Activated CD8-positive, alpha-beta memory T cell treated with anti-CD3 and anti-CD28 coated beads, Interleukin-2, amount 50 U/mL, for 4 hours (primary cell): ENCODE results near the gene WSCD1.

ENCODE experiments used
- DNase-seq: peaks from one replicate; pipeline ENCODE4 v3.0.0-alpha.2; 2020

The WSCD1 gene

GRCh38 chr17:6110088-6110487 lies 39.9 kb downstream of the WSCD1 start:
- DNase-seq, result no peak

GRCh38 chr17:6110592-6110991 lies 40.4 kb downstream of the WSCD1 start:
- DNase-seq, result no peak

GRCh38 chr17:6120351-6120750 lies 50.2 kb downstream of the WSCD1 start:
- DNase-seq, result no peak

- DNase-seq, result no peak
These were observed 54.7 kb downstream of the WSCD1 start for GRCh38 chr17:6124856-6125255.

GRCh38 chr17:6126768-6127167 lies 56.6 kb downstream of the WSCD1 start:
- no peak for DNase-seq

GRCh38 chr17:6134721-6135120 lies 64.5 kb downstream of the WSCD1 start:
- no peak for DNase-seq

GRCh38 chr17:6135236-6135635 lies 65.1 kb downstream of the WSCD1 start:
- DNase-seq, result no peak

GRCh38 chr17:6135996-6136395 lies 65.8 kb downstream of the WSCD1 start:
- DNase-seq, result no peak

- DNase-seq, result no peak
These were observed 67.7 kb downstream of the WSCD1 start for GRCh38 chr17:6137716-6138502.

- DNase-seq, result no peak
These were observed 68.7 kb downstream of the WSCD1 start for GRCh38 chr17:6138761-6139446.

- DNase-seq, result no peak
These were observed 69.3 kb downstream of the WSCD1 start for GRCh38 chr17:6139447-6139832.

GRCh38 chr17:6140188-6140587 lies 70.0 kb downstream of the WSCD1 start:
- no peak for DNase-seq

GRCh38 chr17:6140728-6141330 lies 70.7 kb downstream of the WSCD1 start:
- no peak for DNase-seq

- DNase-seq, result no peak
These were observed 72.5 kb downstream of the WSCD1 start for GRCh38 chr17:6142701-6143100.

- no peak for DNase-seq
These were observed 75.8 kb downstream of the WSCD1 start for GRCh38 chr17:6145946-6146345.

GRCh38 chr17:6147042-6147441 lies 76.9 kb downstream of the WSCD1 start:
- no peak for DNase-seq

- no peak for DNase-seq
These were observed 83.2 kb downstream of the WSCD1 start for GRCh38 chr17:6153375-6153774.

GRCh38 chr17:6157716-6158115 lies 87.5 kb downstream of the WSCD1 start:
- no peak for DNase-seq

- no peak for DNase-seq
These were observed 89.5 kb downstream of the WSCD1 start for GRCh38 chr17:6159541-6160231.

- no peak for DNase-seq
These were observed 90.0 kb downstream of the WSCD1 start for GRCh38 chr17:6160232-6160555.

- DNase-seq, result no peak
These were observed 91.0 kb downstream of the WSCD1 start for GRCh38 chr17:6160911-6161855.

GRCh38 chr17:6162216-6162615 lies 92.0 kb downstream of the WSCD1 start:
- no peak for DNase-seq

- no peak for DNase-seq
These were observed 92.7 kb downstream of the WSCD1 start for GRCh38 chr17:6162892-6163291.
